ENCODE measurements around the gene BTF3. TPM values are rescaled to one million over a fixed set of nuclear protein-coding genes. Genes with fewer than 3 reads are reported as not detected.

The BTF3 gene
- total RNA-seq, 4 donors from 2014 or later: 423 to 586 (median 532) TPM

DNA sequence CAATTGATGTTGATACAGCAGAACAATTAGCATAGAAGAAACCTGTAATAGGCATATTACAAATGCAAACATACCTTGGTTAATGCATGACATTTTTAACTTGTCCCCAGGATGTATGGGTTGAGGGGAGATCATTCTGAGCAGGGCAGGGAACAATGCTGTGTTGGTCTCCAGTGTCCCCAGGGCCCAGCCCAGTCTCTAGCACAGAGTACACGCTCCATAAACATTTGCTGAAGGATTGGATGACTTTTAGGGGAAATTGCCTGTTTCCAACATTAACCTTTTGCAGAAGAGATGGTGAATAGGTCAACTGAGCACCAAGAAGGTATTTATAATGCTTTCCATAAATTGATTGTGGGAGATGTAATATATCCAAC, 47.1 kb downstream of the BTF3 start:
- H3K27ac ChIP-seq: no peak overlapping the region
- 67 to 88% methylated on average over 1 of the region's 1 CpG for WGBS, 2 donors (ENCODE audit: low coverage in 1 of 2)
- no peaks in the 10 kb centered on the region for H3K9me3 ChIP-seq
- no peak for ATAC-seq
- no peak overlapping the region for H3K4me3 ChIP-seq
- peaks cover 0 to 24% (median 4%) of the 10 kb centered on the region in 3 donors for H3K4me1 ChIP-seq
- TF ChIP-seq POLR2A (IDR thresholded peaks at IDR 0.05): no peak
- no peak for TF ChIP-seq CTCF (IDR thresholded peaks at IDR 0.05)
- no peak for TF ChIP-seq EP300 (IDR thresholded peaks at IDR 0.05)
- TF ChIP-seq POLR2AphosphoS5 (IDR thresholded peaks at IDR 0.05): no peak
- no peaks in the 10 kb centered on the region for H3K36me3 ChIP-seq
- no peaks in the 10 kb centered on the region for H3K27me3 ChIP-seq

- TF ChIP-seq POLR2A (IDR thresholded peaks at IDR 0.05): no peak
- TF ChIP-seq CTCF (IDR thresholded peaks at IDR 0.05): no peak
- TF ChIP-seq EP300 (IDR thresholded peaks at IDR 0.05): no peak
- TF ChIP-seq POLR2AphosphoS5 (IDR thresholded peaks at IDR 0.05): no peak
- no peaks in the 10 kb centered on the region for H3K9me3 ChIP-seq
- no peak overlapping the region for H3K27ac ChIP-seq
- H3K4me1 ChIP-seq: no peaks in the 10 kb centered on the region
- H3K36me3 ChIP-seq: peaks cover 3 to 44% of the 10 kb centered on the region in 2 donors
- H3K4me3 ChIP-seq: no peak overlapping the region
- ATAC-seq: no peak
- 88 to 94% methylated on average over 1 of the region's 1 CpG for WGBS, 2 donors (ENCODE audit: low coverage in 1 of 2)
- no peaks in the 10 kb centered on the region for H3K27me3 ChIP-seq
Measured at GRCh38 chr5:73550016-73550415, 51.8 kb downstream of the BTF3 start.

GRCh38 chr5:73552642-73553041, 54.4 kb downstream of the BTF3 start:
- no peak for ATAC-seq
- no peaks in the 10 kb centered on the region for H3K9me3 ChIP-seq
- no peak overlapping the region for H3K4me3 ChIP-seq
- no peak overlapping the region for H3K27ac ChIP-seq
- TF ChIP-seq POLR2AphosphoS5 (IDR thresholded peaks at IDR 0.05) (no peak), POLR2A (IDR thresholded peaks at IDR 0.05) (no peak), EP300 (IDR thresholded peaks at IDR 0.05) (no peak), CTCF (IDR thresholded peaks at IDR 0.05) (no peak)
- no peaks in the 10 kb centered on the region for H3K27me3 ChIP-seq
- no peaks in the 10 kb centered on the region for H3K4me1 ChIP-seq
- H3K36me3 ChIP-seq: peaks cover 3 to 71% of the 10 kb centered on the region in 2 donors

Other genes with a start within 250 kb of the BTF3 start
- gene FOXD1, start 49.7 kb upstream of the BTF3 start, total RNA-seq: 10 to 100 TPM in 1 of 4 donors, 1 to 10 TPM in 2, not detected in 1; 2.4 to 13.9 (median 9.6) TPM
- 10 to 100 TPM; 18.3 to 55.3 (median 28.2) TPM for gene ANKRA2, start 67.2 kb downstream of the BTF3 start, total RNA-seq
- 10 to 100 TPM; 10.5 to 35.0 (median 22.4) TPM for gene UTP15, start 67.3 kb downstream of the BTF3 start, total RNA-seq
- gene ARHGEF28, start 127.8 kb downstream of the BTF3 start, total RNA-seq: 10 to 100 TPM; 16.9 to 29.7 (median 25.7) TPM